ENCODE results near the gene USB1. TPM values are rescaled to one million over a fixed set of nuclear protein-coding genes. Genes with fewer than 3 reads are reported as not detected.

The USB1 gene
- total RNA-seq, 1 experiment from 2014 or later = 73.1 TPM

DNA sequence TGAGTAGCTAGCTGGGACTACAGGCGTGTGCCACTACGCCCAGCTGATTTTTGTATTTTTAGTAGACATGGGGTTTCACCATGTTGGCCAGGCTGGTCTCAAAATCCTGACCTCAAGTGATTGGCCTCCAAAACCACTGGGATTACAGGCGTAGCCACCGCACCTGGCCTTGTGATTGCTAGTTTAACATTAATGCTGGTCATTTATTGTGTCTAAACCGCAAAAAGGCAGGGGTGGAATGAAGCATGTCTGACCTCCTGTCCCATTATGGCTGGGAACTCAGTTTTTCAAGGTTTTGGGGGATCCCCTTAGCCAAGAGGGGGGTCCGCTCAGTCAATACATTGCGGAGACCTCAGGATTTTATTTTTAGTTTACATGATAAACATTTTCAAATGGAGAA lies 19.6 kb upstream of the USB1 start (continued):
- TF ChIP-seq POLR2AphosphoS5 (IDR thresholded peaks at IDR 0.05; ENCODE audit: low read depth, low read length) (no peak), SIN3A (IDR thresholded peaks at IDR 0.05; ENCODE audit: low read depth) (no peak), FOSL1 (IDR thresholded peaks at IDR 0.05; ENCODE audit: low read depth) (no peak)
- TF ChIP-seq, protein P1, sequence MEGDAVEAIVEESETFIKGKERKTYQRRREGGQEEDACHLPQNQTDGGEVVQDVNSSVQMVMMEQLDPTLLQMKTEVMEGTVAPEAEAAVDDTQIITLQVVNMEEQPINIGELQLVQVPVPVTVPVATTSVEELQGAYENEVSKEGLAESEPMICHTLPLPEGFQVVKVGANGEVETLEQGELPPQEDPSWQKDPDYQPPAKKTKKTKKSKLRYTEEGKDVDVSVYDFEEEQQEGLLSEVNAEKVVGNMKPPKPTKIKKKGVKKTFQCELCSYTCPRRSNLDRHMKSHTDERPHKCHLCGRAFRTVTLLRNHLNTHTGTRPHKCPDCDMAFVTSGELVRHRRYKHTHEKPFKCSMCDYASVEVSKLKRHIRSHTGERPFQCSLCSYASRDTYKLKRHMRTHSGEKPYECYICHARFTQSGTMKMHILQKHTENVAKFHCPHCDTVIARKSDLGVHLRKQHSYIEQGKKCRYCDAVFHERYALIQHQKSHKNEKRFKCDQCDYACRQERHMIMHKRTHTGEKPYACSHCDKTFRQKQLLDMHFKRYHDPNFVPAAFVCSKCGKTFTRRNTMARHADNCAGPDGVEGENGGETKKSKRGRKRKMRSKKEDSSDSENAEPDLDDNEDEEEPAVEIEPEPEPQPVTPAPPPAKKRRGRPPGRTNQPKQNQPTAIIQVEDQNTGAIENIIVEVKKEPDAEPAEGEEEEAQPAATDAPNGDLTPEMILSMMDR (IDR thresholded peaks at IDR 0.05 in 2 of 3, conservative IDR thresholded peaks at IDR 0.05 in 1 of 3; ENCODE audit: borderline replicate concordance in 1 of 3, insufficient read depth in 1 of 3, low read depth in 2 of 3, low read length in 2 of 3) = no peak

DNA sequence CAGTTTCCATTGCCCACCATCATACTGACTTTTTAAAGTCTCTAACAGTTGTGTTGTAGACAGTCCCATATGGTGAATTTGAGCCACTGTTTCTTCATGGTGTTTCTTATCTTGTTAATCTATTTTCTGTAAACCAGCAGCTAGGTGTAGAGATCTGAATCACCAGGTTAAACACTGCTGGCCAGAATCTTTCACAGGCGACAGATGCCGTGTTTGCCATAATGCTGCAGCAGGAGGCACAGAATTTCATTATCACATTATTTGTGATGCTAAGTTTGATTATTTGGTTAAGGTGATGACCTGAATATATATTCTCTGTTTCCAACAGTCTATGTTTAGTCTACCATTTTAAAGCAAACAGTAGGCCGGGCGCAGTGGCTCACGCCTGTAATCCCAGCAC lies 18.8 kb upstream of the USB1 start:
- Histone ChIP-seq H3K9ac (ENCODE audit: low read length) (no peak overlapping the region), H3K9me3 (ENCODE audit: control insufficient read depth in 1 of 2, insufficient read depth in 1 of 2, low read depth in 1 of 2, low read length in 2 of 2) (no peaks in the 10 kb centered on the region), H3K9me2 (ENCODE audit: insufficient read depth) (no peaks in the 10 kb centered on the region), H3K79me2 (ENCODE audit: insufficient read depth, low read length) (no peaks in the 10 kb centered on the region), H3K4me1 (ENCODE audit: control insufficient read depth in 1 of 2, insufficient read depth in 2 of 2, low read length in 2 of 2) (no peaks in the 10 kb centered on the region), H4K20me1 (ENCODE audit: insufficient read depth) (no peaks in the 10 kb centered on the region), H3K27ac (ENCODE audit: low read depth, low read length) (no peak overlapping the region), H3K27me3 (ENCODE audit: insufficient read depth, low read length) (no peaks in the 10 kb centered on the region), H2AFZ (ENCODE audit: low read depth, low read length, poor library complexity, severe bottlenecking) (no peak overlapping the region), H3K4me2 (ENCODE audit: low read length) (no peak overlapping the region), H3K4me3 (replicated peaks in 1 of 2; ENCODE audit: low read depth in 1 of 2, low read length in 2 of 2) (no peak overlapping the region), H3K36me3 (ENCODE audit: control insufficient read depth in 1 of 2, insufficient read depth in 2 of 2, low read length in 2 of 2) (no peaks in the 10 kb centered on the region)
- POLR2A ChIA-PET = no interaction called here
- intact Hi-C loops (cut with micrococcal nuclease) = no loop called here
- ATAC-seq = no peak
- no peak for DNase-seq (ENCODE audit: low read depth, low spot score)
- BruUV-seq (replicated peaks) = no TSS peak
- TF ChIP-seq EZH2phosphoT487 (IDR thresholded peaks at IDR 0.05; ENCODE audit: borderline replicate concordance) = no peak
- TF ChIP-seq SP1 (IDR thresholded peaks at IDR 0.05; ENCODE audit: low read depth) = no peak
- TF ChIP-seq CBX3 (IDR thresholded peaks at IDR 0.05; ENCODE audit: low read depth) = no peak
- TF ChIP-seq, protein P2, sequence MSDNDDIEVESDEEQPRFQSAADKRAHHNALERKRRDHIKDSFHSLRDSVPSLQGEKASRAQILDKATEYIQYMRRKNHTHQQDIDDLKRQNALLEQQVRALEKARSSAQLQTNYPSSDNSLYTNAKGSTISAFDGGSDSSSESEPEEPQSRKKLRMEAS (IDR thresholded peaks at IDR 0.05) = no peak
- TF ChIP-seq, protein P1 (IDR thresholded peaks at IDR 0.05 in 2 of 3, conservative IDR thresholded peaks at IDR 0.05 in 1 of 3; ENCODE audit: borderline replicate concordance in 1 of 3, insufficient read depth in 1 of 3, low read depth in 2 of 3, low read length in 2 of 3) = no peak
- TF ChIP-seq JUND (IDR thresholded peaks at IDR 0.05) = no peak
- TF ChIP-seq, protein P3, sequence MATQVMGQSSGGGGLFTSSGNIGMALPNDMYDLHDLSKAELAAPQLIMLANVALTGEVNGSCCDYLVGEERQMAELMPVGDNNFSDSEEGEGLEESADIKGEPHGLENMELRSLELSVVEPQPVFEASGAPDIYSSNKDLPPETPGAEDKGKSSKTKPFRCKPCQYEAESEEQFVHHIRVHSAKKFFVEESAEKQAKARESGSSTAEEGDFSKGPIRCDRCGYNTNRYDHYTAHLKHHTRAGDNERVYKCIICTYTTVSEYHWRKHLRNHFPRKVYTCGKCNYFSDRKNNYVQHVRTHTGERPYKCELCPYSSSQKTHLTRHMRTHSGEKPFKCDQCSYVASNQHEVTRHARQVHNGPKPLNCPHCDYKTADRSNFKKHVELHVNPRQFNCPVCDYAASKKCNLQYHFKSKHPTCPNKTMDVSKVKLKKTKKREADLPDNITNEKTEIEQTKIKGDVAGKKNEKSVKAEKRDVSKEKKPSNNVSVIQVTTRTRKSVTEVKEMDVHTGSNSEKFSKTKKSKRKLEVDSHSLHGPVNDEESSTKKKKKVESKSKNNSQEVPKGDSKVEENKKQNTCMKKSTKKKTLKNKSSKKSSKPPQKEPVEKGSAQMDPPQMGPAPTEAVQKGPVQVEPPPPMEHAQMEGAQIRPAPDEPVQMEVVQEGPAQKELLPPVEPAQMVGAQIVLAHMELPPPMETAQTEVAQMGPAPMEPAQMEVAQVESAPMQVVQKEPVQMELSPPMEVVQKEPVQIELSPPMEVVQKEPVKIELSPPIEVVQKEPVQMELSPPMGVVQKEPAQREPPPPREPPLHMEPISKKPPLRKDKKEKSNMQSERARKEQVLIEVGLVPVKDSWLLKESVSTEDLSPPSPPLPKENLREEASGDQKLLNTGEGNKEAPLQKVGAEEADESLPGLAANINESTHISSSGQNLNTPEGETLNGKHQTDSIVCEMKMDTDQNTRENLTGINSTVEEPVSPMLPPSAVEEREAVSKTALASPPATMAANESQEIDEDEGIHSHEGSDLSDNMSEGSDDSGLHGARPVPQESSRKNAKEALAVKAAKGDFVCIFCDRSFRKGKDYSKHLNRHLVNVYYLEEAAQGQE (IDR thresholded peaks at IDR 0.05; ENCODE audit: low read depth) = no peak
- TF ChIP-seq SIN3A (IDR thresholded peaks at IDR 0.05; ENCODE audit: low read depth) = no peak
- TF ChIP-seq ZFX (IDR thresholded peaks at IDR 0.05) = no peak
- TF ChIP-seq YY1 (IDR thresholded peaks at IDR 0.05; ENCODE audit: extremely low read depth, insufficient replicate concordance, low read depth, low read length) = no peak
- RAD21 ChIA-PET (ENCODE audit: low non-redundant PET in 1 of 2, low total read pairs in 2 of 2, uncharacterized antibody in 2 of 2, unreplicated experiment in 2 of 2) = no interaction called here
- CTCF ChIA-PET = no interaction called here

Data from HCT116 (cell line).